Prostate gland (tissue), 2 donors: ENCODE results near the gene SLC28A3. TPM values are rescaled to one million over a fixed set of nuclear protein-coding genes. Genes with fewer than 3 reads are reported as not detected.
"Not testable (repeated sequence)": the region's sequence is repeated elsewhere in the genome, so short reads cannot be mapped to it uniquely, and the experiment has no call there.

Experiments
- DNase-seq: peaks from one replicate; pipeline ENCODE4 v3.0.0-alpha.2; 2019; ENCODE audit warnings: low spot score
- H3K27ac ChIP-seq, 2 donors: fragments of 200-600 bp; sonication (generic); 2 replicates each; pipeline ENCODE4 v1.5.1; 2017 to 2019
- H3K27me3 ChIP-seq: fragments of 200-600 bp; sonication (generic); replicated peaks from 2 replicates; pipeline ENCODE4 v1.5.1; 2019; ENCODE audit not compliant: insufficient read depth
- H3K36me3 ChIP-seq, 2 donors: fragments of 200-600 bp; sonication (generic); 1 replicate in 1 of 2; 2 replicates in 1 of 2; pipeline versions ENCODE4 v1.5.1 to v1.8.1; 2017 to 2019
- H3K4me1 ChIP-seq: fragments of 200-600 bp; sonication (generic); replicated peaks from 2 replicates; pipeline ENCODE4 v1.5.1; 2019
- H3K4me3 ChIP-seq, 2 donors: fragments of 200-600 bp; sonication (generic); 2 replicates each; pipeline ENCODE4 v1.5.1; 2017 to 2019
- H3K9me3 ChIP-seq: fragments of 200-600 bp; sonication (generic); 2 replicates; pipeline ENCODE4 v1.5.1; 2017
- POLR2A ChIP-seq: fragments of 450-650 bp; IDR thresholded peaks from one replicate; pipeline ENCODE4 v1.6.1; 2016; ENCODE audit warnings: antibody characterized with exemption, mild to moderate bottlenecking
- POLR2AphosphoS5 ChIP-seq: sonication (generic); formaldehyde crosslinking; IDR thresholded peaks from one replicate; pipeline ENCODE4 v1.6.1; 2017; ENCODE audit warnings: antibody characterized with exemption
- WGBS: methylation state at CpG from one replicate; pipeline ENCODE4 v1.1.5; 2018; 5-methylcytosine and 5-hydroxymethylcytosine counted together
- intact Hi-C: fragments of 100-400 bp; cut with DNase I; formaldehyde crosslinking; loops from one replicate; pipeline ENCODE4 v1.14.2; 2022
- total RNA-seq, 2 donors: library from RNA; depleted of rRNA; stranded (reverse); fragments of >200 nt; gene quantifications; one replicate each; pipeline ENCODE4 v1.1.0, GENCODE V29; 2016
- TF ChIP-seq, protein P1 (sequence below), 4 experiments: fragments of 200-600 bp in 2 of 4; fragments of 450-650 bp in 2 of 4; sonication (generic) in 2 of 4; IDR thresholded peaks; 1 replicate in 3 of 4; 2 replicates in 1 of 4; pipeline ENCODE4 v1.5.1; 2016 to 2019; ENCODE audit warnings: antibody characterized with exemption in 4 of 4, mild to moderate bottlenecking in 2 of 4, moderate library complexity in 2 of 4

SLC28A3 gene
- total RNA-seq, 2 donors from 2014 or later: 0.23 TPM; not detected in 1

DNA sequence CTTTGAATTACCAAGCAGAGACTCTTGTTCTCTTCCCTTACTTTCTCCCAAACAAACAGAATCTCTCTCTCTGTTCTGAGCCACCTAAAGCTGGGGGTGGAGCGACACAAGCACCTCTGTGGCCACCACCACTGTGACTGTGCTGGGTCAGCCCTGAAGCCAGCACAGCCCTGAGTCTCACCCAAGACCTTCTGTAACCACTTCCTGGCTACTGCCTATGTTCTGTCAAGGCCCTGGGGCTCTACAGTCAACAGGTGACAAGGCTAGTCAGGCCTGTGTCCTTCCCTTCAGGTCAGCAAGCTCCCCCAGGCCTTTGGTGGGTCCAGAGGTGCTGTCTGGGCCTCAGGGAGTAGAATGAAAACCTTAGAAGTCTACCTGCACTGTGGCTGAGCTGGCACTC lies 26.1 kb upstream of the SLC28A3 start:
- Histone ChIP-seq H3K36me3 (no peaks in the 10 kb centered on the region), H3K4me1 (no peaks in the 10 kb centered on the region), H3K4me3 (no peak overlapping the region), H3K9me3 (no peaks in the 10 kb centered on the region), H3K27me3 (no peaks in the 10 kb centered on the region), H3K27ac (no peak overlapping the region)
- intact Hi-C loops: no loop called here
- TF ChIP-seq, protein P1, sequence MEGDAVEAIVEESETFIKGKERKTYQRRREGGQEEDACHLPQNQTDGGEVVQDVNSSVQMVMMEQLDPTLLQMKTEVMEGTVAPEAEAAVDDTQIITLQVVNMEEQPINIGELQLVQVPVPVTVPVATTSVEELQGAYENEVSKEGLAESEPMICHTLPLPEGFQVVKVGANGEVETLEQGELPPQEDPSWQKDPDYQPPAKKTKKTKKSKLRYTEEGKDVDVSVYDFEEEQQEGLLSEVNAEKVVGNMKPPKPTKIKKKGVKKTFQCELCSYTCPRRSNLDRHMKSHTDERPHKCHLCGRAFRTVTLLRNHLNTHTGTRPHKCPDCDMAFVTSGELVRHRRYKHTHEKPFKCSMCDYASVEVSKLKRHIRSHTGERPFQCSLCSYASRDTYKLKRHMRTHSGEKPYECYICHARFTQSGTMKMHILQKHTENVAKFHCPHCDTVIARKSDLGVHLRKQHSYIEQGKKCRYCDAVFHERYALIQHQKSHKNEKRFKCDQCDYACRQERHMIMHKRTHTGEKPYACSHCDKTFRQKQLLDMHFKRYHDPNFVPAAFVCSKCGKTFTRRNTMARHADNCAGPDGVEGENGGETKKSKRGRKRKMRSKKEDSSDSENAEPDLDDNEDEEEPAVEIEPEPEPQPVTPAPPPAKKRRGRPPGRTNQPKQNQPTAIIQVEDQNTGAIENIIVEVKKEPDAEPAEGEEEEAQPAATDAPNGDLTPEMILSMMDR (IDR thresholded peaks at IDR 0.05): no peak
- TF ChIP-seq POLR2AphosphoS5 (no peak), POLR2A (no peak)
- DNase-seq: no peak
- WGBS: 100% methylated on average over 1 of the region's 1 CpG

DNA sequence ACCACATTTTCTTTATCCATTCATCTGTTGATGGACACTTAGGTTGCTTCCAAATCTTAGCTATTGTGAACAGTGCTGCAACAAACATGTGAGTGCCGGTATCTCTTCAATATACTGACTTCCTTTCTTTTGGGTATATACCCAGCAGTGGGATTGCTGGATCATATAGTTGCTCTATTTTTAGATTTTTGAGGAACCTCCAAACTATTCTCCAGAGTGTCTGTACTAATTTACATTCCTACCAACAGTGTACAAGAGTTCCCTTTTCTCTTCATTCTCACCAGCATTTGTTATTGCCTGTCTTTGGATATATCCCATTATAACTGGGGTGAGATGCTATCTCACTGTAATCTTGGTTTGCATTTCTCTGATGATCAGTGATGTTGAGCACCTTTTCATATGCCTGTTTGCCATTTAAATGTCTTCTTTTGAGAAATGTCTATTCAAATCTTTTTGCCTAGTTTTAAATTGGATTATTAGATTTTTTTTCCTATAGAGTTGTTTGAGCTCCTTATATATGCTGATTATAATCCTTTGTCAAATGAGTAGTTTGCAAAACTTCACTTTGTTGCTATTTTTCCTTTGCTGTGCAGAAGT lies 24.4 kb upstream of the SLC28A3 start:
- H3K9me3 ChIP-seq, DNase-seq, H3K27ac ChIP-seq, H3K4me3 ChIP-seq, H3K36me3 ChIP-seq, intact Hi-C loops, H3K4me1 ChIP-seq, H3K27me3 ChIP-seq: not testable (repeated sequence)
- WGBS: 87% methylated on average over 1 of the region's 1 CpG

DNA sequence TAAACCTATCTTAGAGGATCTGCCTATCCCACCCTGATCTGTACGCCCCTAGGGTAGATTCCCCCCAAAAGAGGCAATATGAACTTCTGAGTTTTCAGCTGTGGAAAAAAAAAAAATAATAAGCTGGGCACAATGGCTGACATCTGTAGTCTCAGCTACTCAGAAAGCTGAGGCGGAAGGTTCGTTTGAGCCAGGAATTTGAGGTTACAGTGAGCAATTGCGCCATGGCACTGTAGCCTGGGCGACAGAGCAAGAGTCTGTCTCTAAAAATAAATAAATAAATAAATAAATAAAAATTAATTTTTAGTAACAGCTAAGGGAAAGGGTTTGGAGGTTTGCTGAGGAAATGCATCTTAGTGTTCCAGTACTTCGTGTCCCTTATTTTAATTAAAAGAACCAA lies 21.1 kb upstream of the SLC28A3 start:
- intact Hi-C loops: no loop called here
- no peak for DNase-seq
- TF ChIP-seq POLR2AphosphoS5: no peak
- no peak for TF ChIP-seq POLR2A
- TF ChIP-seq, protein P1 (IDR thresholded peaks at IDR 0.05): no peak
- no peaks in the 10 kb centered on the region for H3K27me3 ChIP-seq
- WGBS: 85% methylated on average over 6 of the region's 6 CpGs
- H3K4me1 ChIP-seq: no peaks in the 10 kb centered on the region
- H3K27ac ChIP-seq: no peak overlapping the region
- H3K9me3 ChIP-seq: no peaks in the 10 kb centered on the region
- H3K4me3 ChIP-seq: no peak overlapping the region
- H3K36me3 ChIP-seq: no peaks in the 10 kb centered on the region

DNA sequence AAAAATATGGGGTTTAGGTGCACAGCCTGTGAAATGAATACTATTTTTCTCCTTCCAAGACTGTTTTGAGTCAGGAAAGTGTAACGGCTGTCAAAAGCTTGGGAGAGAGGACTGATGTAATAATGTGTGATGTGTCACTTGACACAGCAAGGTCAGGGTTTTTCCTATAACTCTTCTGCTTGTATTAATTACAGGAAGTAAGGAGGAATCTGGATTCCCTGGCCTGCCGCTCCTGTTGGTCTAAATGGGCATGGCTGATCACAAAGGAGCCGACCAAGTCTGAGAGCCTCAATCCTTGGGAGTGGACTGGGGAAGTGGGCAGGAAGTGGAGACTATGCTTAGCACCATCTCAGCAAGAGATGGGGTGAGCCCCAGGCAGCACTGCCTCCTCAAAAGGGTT lies 16.7 kb upstream of the SLC28A3 start:
- Histone ChIP-seq H3K27ac (no peak overlapping the region), H3K36me3 (no peaks in the 10 kb centered on the region), H3K4me3 (no peak overlapping the region), H3K4me1 (no peaks in the 10 kb centered on the region), H3K9me3 (no peaks in the 10 kb centered on the region), H3K27me3 (no peaks in the 10 kb centered on the region)
- no peak for DNase-seq
- TF ChIP-seq, protein P1 (IDR thresholded peaks at IDR 0.05): no peak
- TF ChIP-seq POLR2A (no peak), POLR2AphosphoS5 (no peak)
- intact Hi-C loops: no loop called here
- WGBS: 80% methylated on average over 3 of the region's 3 CpGs

DNA sequence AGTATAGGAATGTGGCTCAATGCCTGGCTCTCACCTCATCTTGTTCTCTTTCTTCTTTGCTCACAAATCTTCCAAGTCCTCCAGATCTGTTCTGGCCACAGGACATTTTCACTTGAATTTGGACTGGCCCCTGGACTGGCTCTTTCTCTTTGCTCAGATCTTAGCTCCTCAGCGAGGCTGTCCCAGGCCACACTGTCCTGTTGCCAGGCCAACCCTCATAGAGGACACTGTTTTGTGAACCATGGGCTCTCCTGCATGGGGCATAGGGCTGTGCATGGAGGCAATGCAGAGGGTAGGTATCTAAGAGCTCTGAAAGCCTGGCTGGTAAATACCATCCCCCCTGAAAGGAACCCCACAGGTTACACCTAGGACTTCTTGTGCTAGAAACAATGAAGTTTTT lies 13.5 kb upstream of the SLC28A3 start:
- DNase-seq: no peak
- Histone ChIP-seq H3K4me3 (no peak overlapping the region), H3K9me3 (no peaks in the 10 kb centered on the region), H3K36me3 (no peaks in the 10 kb centered on the region), H3K27me3 (no peaks in the 10 kb centered on the region), H3K4me1 (no peaks in the 10 kb centered on the region), H3K27ac (no peak overlapping the region)
- no peak for TF ChIP-seq POLR2A
- TF ChIP-seq POLR2AphosphoS5: no peak
- TF ChIP-seq, protein P1 (IDR thresholded peaks at IDR 0.05): no peak
- 93% methylated on average over 1 of the region's 1 CpG for WGBS
- intact Hi-C loops: no loop called here
